MCF 10A (cell line): Measurements from ENCODE around the gene PIGL. TPM values are rescaled to one million over a fixed set of nuclear protein-coding genes. Genes with fewer than 3 reads are reported as not detected.

Experiments used
- BruUV-seq: library from RNA; stranded (reverse); fragments of 400-500 nt; replicated peaks from 2 replicates; lab custom pipeline; 2021; lab: Mats Ljungman, UMichigan
- CTCF ChIA-PET: fragments of 300-600 bp; sonication (Branson Sonifier 250); formaldehyde crosslinking; extraction: SDS; loops from one replicate; lab custom pipeline; 2021; ENCODE audit warnings: antibody characterized with exemption, inconsistent platforms; lab: Yijun Ruan, JAX
- POLR2A ChIA-PET: fragments of 300-600, 350-650 bp; sonication (Branson Sonifier 250); formaldehyde crosslinking; extraction: SDS; loops from one replicate; lab custom pipeline; 2020; ENCODE audit warnings: antibody characterized with exemption, inconsistent platforms; lab: Yijun Ruan, JAX
- DNase-seq: peaks from one replicate; pipeline ENCODE4 v3.0.0-alpha.2; 2018; ENCODE audit not compliant: unreplicated experiment
- H3K27ac Mint-ChIP-seq: one replicate; pipeline ENCODE4 v1.8.0; 2022; ENCODE audit warnings: mild to moderate bottlenecking, low read depth, mixed read lengths; ENCODE audit not compliant: unreplicated experiment
- H3K27me3 Mint-ChIP-seq: one replicate; pipeline ENCODE4 v1.8.0; 2022; ENCODE audit warnings: mixed read lengths; ENCODE audit not compliant: insufficient read depth, unreplicated experiment
- H3K36me3 Mint-ChIP-seq: one replicate; pipeline ENCODE4 v1.8.0; 2022; ENCODE audit warnings: mild to moderate bottlenecking, moderate library complexity, mixed read lengths; ENCODE audit not compliant: insufficient read depth, unreplicated experiment
- H3K4me1 Mint-ChIP-seq: one replicate; pipeline ENCODE4 v1.8.0; 2022; ENCODE audit warnings: mixed read lengths; ENCODE audit not compliant: insufficient read depth, unreplicated experiment
- H3K4me3 Mint-ChIP-seq: one replicate; pipeline ENCODE4 v1.8.0; 2022; ENCODE audit warnings: mild to moderate bottlenecking, moderate library complexity, mixed read lengths; ENCODE audit not compliant: unreplicated experiment
- H3K9me3 Mint-ChIP-seq: one replicate; pipeline ENCODE4 v1.8.0; 2022; ENCODE audit warnings: mixed read lengths; ENCODE audit not compliant: unreplicated experiment
- intact Hi-C: fragments of 100-400 bp; cut with micrococcal nuclease; formaldehyde crosslinking; loops from 2 replicates; pipeline ENCODE4 v1.14.1; 2022
- total RNA-seq: library from RNA; stranded (reverse); gene quantifications from 2 replicates; pipeline ENCODE4 v1.2.3, GENCODE V29; 2022
- TF ChIP-seq, protein P1 (sequence below): fragments of 200-600 bp; IDR thresholded peaks from one replicate; pipeline ENCODE4 v1.8.0; 2022; ENCODE audit warnings: antibody characterized with exemption, mild to moderate bottlenecking; ENCODE audit not compliant: unreplicated experiment

The PIGL gene
- total RNA-seq, 1 experiment from 2014 or later: 31.3 TPM

DNA sequence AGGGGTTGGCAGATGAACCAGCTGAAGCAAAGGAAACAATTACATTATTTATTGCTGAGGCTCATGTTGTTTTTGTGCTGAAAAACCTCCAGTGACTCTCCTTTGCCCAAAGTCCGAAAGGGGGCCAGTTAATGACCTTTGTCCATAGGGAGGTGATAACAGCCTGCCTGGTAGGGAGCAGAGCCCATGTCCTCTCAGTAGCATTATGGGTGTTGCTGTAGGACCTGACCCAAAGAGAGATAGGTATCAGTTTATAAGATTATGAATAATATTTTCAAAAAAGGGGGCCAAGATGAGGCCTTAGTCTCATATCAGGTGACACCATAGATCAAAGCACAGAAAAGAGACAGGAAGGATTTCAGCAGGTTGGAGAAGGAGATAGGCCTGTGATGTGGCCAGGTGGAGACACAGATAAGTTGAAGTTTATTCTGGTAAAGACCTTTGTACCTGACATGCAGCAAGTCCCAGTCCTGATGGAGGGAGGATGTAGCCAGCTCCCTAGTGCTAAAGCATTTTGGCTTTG, 81.2 kb downstream of the PIGL start:
- Mint-ChIP-seq H3K4me3 (no peak overlapping the region), H3K36me3 (peaks cover 12% of the 10 kb centered on the region), H3K4me1 (no peaks in the 10 kb centered on the region), H3K27me3 (no peaks in the 10 kb centered on the region), H3K27ac (no peak overlapping the region), H3K9me3 (no peaks in the 10 kb centered on the region)
- intact Hi-C loops: no loop called here
- POLR2A ChIA-PET: no interaction called here
- TF ChIP-seq, protein P1, sequence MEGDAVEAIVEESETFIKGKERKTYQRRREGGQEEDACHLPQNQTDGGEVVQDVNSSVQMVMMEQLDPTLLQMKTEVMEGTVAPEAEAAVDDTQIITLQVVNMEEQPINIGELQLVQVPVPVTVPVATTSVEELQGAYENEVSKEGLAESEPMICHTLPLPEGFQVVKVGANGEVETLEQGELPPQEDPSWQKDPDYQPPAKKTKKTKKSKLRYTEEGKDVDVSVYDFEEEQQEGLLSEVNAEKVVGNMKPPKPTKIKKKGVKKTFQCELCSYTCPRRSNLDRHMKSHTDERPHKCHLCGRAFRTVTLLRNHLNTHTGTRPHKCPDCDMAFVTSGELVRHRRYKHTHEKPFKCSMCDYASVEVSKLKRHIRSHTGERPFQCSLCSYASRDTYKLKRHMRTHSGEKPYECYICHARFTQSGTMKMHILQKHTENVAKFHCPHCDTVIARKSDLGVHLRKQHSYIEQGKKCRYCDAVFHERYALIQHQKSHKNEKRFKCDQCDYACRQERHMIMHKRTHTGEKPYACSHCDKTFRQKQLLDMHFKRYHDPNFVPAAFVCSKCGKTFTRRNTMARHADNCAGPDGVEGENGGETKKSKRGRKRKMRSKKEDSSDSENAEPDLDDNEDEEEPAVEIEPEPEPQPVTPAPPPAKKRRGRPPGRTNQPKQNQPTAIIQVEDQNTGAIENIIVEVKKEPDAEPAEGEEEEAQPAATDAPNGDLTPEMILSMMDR: no peak
- DNase-seq: no peak
- CTCF ChIA-PET: interaction anchor here (0.6 kb wide), 2 partner anchors 10 to 30 kb away, joined by 3 read pairs; no protein-coding TSS in a partner anchor
- no TSS peak for BruUV-seq

DNA sequence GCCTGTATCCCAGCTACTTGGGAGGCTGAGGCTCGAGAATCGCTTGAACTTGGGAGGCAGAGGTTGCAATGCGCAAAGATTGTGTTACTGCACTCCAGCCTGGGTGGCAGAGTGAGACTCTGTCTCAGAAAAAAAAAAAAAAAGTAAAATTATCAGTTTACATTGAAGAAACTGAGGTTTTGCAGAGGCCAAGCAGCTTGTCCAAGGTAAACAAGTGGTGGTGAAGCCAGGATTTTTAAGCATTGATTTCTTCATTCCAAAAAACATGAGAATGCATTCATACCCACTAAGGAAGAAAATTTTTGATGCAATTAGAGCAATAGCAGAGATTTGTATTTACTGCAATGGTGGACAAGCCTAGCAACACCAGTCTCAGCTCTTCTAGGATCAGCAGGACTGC, 83.5 kb downstream of the PIGL start:
- ChIA-PET POLR2A (interaction anchor here (0.6 kb wide), 1 partner anchor 83 kb away, joined by 4 read pairs; the partner anchor contains the start of gene PIGL), CTCF (interaction anchor here (1.2 kb wide), 1 partner anchor 12 kb away, joined by 3 read pairs; no protein-coding TSS in a partner anchor)
- Mint-ChIP-seq H3K36me3 (peaks cover 13% of the 10 kb centered on the region), H3K4me1 (no peaks in the 10 kb centered on the region), H3K27ac (no peak overlapping the region), H3K9me3 (no peaks in the 10 kb centered on the region), H3K4me3 (no peak overlapping the region), H3K27me3 (no peaks in the 10 kb centered on the region)
- TF ChIP-seq, protein P1: no peak
- intact Hi-C loops: no loop called here
- DNase-seq: no peak
- no TSS peak for BruUV-seq

DNA sequence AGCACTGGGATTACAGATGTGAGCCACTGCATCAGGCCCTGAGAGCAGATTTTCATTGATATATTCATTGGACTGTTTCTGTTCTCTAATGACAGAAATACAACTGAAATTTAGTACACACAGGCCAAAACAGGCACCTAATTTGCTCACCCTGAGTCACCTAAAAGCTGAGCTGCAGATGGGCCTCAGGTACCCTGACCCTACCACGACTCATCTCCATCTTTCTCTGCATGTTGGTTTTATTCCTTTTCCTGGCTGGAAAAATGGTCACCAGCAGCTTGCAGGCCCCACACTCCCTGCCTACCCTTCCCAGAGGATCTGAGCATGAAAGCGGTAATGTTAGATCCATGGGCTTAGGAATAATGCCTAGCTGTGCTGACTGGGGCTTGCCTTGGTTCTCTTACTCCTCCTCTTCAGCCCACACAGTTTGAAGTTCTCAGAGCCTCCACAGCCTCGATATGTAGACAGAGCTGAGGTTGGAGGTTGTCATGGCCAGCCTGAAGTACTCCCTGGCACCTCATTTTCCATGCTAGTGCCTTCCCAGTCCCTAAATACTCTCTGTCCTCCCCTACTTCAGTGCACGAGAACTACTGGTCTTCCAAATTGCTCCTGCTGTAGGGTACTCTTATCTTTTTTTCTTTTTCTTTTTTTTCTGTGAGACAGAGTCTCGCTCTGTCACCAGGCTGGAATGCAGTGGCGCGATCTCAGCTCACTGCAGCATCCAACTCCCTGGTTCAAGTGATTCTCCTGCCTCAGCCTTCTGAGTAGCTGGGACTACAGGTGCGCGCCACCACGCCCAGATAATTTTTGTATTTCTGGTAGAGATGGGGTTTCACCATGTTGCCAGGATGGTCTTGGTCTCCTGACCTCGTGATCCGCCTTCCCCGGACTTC, 85.2 kb downstream of the PIGL start:
- no peak overlapping the region for H3K4me3 Mint-ChIP-seq
- DNase-seq: no peak
- H3K4me1 Mint-ChIP-seq: no peaks in the 10 kb centered on the region
- H3K36me3 Mint-ChIP-seq: peaks cover 21% of the 10 kb centered on the region
- ChIA-PET POLR2A (no interaction called here), CTCF (interaction anchor here (1.2 kb wide), 1 partner anchor 11 kb away, joined by 3 read pairs; no protein-coding TSS in a partner anchor)
- no TSS peak for BruUV-seq
- H3K9me3 Mint-ChIP-seq: no peaks in the 10 kb centered on the region
- intact Hi-C loops: no loop called here
- H3K27ac Mint-ChIP-seq: no peak overlapping the region
- no peaks in the 10 kb centered on the region for H3K27me3 Mint-ChIP-seq
- TF ChIP-seq, protein P1: no peak

DNA sequence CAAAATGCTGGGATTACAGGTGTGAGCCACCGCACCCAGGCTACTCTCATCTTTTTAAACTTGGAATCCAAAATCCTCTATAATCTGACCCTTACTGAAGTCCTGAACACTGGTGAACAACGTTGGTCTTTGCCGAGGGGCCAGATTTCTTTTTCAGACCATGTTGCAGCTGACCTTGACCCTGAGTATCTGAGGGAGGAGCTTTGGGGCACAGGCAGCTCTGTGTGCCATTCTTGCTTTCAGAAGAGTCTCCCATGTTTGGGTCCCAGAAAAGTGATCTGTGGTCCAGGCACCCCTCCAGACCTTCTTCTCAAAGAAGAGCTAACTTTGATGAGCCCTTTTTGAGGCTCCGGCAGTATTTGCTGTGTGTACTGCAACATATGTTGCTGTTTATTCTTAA, 85.8 kb downstream of the PIGL start:
- BruUV-seq: no TSS peak
- DNase-seq: no peak
- Mint-ChIP-seq H3K9me3 (no peaks in the 10 kb centered on the region), H3K4me1 (no peaks in the 10 kb centered on the region), H3K4me3 (no peak overlapping the region), H3K27ac (no peak overlapping the region), H3K36me3 (peaks cover 24% of the 10 kb centered on the region), H3K27me3 (no peaks in the 10 kb centered on the region)
- ChIA-PET CTCF (interaction anchor here (1.5 kb wide), 1 partner anchor 14 kb away, joined by 7 read pairs; no protein-coding TSS in a partner anchor), POLR2A (no interaction called here)
- TF ChIP-seq, protein P1: no peak
- intact Hi-C loops: no loop called here
